ENCODE measurements around the gene CDK4. TPM values are rescaled to one million over a fixed set of nuclear protein-coding genes. Genes with fewer than 3 reads are reported as not detected.
A peak's percentile ranks its signal among the peaks of the same experiment; 100 is the strongest.

Gene CDK4
- total and polyA plus RNA-seq, 2 of the 13 experiments (the other 11 are each of a cell fraction or from before 2014, with no cell fraction given) = 191 to 209 TPM

GRCh38 chr12:57771873-57772428 is 19.8 kb upstream of the CDK4 start, which contains the start of gene METTL1 (continued):
- TF ChIP-seq HINFP (CRISPR knock-in tag; IDR thresholded peaks at IDR 0.05; ENCODE audit: low read depth) = peak; percentile 72; the same call in 1 of the 2 replicates
- peak; percentile 44 for TF ChIP-seq AGO1 (IDR thresholded peaks at IDR 0.05; ENCODE audit: low read depth, low read length, poor library complexity, severe bottlenecking)
- TF ChIP-seq NFKB2 (CRISPR knock-in tag; IDR thresholded peaks at IDR 0.05; ENCODE audit: borderline replicate concordance) = peak; percentile 71; the same call in 1 of the 2 replicates
- TF ChIP-seq, protein P1, sequence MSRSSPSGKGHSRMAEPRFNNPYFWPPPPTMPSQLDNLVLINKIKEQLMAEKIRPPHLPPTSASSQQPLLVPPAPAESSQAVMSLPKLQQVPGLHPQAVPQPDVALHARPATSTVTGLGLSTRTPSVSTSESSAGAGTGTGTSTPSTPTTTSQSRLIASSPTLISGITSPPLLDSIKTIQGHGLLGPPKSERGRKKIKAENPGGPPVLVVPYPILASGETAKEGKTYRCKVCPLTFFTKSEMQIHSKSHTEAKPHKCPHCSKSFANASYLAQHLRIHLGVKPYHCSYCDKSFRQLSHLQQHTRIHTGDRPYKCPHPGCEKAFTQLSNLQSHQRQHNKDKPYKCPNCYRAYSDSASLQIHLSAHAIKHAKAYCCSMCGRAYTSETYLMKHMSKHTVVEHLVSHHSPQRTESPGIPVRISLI (CRISPR knock-in tag; IDR thresholded peaks at IDR 0.05; ENCODE audit: borderline replicate concordance) = peak; percentile 61; the same call in 1 of the 2 replicates
- TF ChIP-seq KDM6A (CRISPR knock-in tag; IDR thresholded peaks at IDR 0.05; ENCODE audit: low read depth) = no peak
- TF ChIP-seq ZNF761 (CRISPR knock-in tag; conservative IDR thresholded peaks at IDR 0.05) = peak; percentile 70
- peak; percentile 82 for TF ChIP-seq XRCC5 (optimal IDR thresholded peaks at IDR 0.05; ENCODE audit: low read length)
- TF ChIP-seq NR1H2 (CRISPR knock-in tag; IDR thresholded peaks at IDR 0.05; ENCODE audit: borderline replicate concordance, low read depth) = no peak
- TF ChIP-seq, protein P2, sequence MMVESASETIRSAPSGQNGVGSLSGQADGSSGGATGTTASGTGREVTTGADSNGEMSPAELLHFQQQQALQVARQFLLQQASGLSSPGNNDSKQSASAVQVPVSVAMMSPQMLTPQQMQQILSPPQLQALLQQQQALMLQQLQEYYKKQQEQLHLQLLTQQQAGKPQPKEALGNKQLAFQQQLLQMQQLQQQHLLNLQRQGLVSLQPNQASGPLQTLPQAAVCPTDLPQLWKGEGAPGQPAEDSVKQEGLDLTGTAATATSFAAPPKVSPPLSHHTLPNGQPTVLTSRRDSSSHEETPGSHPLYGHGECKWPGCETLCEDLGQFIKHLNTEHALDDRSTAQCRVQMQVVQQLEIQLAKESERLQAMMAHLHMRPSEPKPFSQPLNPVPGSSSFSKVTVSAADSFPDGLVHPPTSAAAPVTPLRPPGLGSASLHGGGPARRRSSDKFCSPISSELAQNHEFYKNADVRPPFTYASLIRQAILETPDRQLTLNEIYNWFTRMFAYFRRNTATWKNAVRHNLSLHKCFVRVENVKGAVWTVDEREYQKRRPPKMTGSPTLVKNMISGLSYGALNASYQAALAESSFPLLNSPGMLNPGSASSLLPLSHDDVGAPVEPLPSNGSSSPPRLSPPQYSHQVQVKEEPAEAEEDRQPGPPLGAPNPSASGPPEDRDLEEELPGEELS (CRISPR knock-in tag; IDR thresholded peaks at IDR 0.05) = peak; percentile 54; the same call in 1 of the 2 replicates
- no peak; the same call in 1 of the 2 replicates for TF ChIP-seq RFX5 (IDR thresholded peaks at IDR 0.05; ENCODE audit: low read depth, low read length)
- TF ChIP-seq ZNF274 (CRISPR knock-in tag; IDR thresholded peaks at IDR 0.05) = peak; percentile 42; the same call in 1 of the 2 replicates
- TF ChIP-seq ARNTL (CRISPR knock-in tag; IDR thresholded peaks at IDR 0.05) = peak; percentile 96
- 0 out of 2 replicates have a peak, but pooled peaks have one; percentile 18 for TF ChIP-seq KLF12 (CRISPR knock-in tag; IDR thresholded peaks at IDR 0.05; ENCODE audit: borderline replicate concordance)
- peak; percentile 27; the same call in 1 of the 2 replicates for TF ChIP-seq ZSCAN21 (CRISPR knock-in tag; IDR thresholded peaks at IDR 0.05; ENCODE audit: borderline replicate concordance)
- TF ChIP-seq MED8 (CRISPR knock-in tag; IDR thresholded peaks at IDR 0.05; ENCODE audit: insufficient replicate concordance) = no peak
- peak; percentile 51; the same call in 1 of the 2 replicates for TF ChIP-seq ZNF703 (CRISPR knock-in tag; IDR thresholded peaks at IDR 0.05; ENCODE audit: borderline replicate concordance)
- TF ChIP-seq NFKBIZ (CRISPR knock-in tag; IDR thresholded peaks at IDR 0.05) = no peak; the same call in 1 of the 2 replicates
- peak; percentile 53; the same call in 1 of the 2 replicates for TF ChIP-seq KDM3A (CRISPR knock-in tag; IDR thresholded peaks at IDR 0.05; ENCODE audit: low read depth)
- TF ChIP-seq ZNF562 (CRISPR knock-in tag; IDR thresholded peaks at IDR 0.05; ENCODE audit: borderline replicate concordance) = no peak
- 0 out of 2 replicates have a peak, but pooled peaks have one; percentile 59 for TF ChIP-seq ZNF354B (CRISPR knock-in tag; IDR thresholded peaks at IDR 0.05)
- peak; percentile 81; the same call in 1 of the 2 replicates for TF ChIP-seq HOXA5 (CRISPR knock-in tag; IDR thresholded peaks at IDR 0.05)
- peak; percentile 88; the same call in 1 of the 2 replicates for TF ChIP-seq ZNF598 (CRISPR knock-in tag; IDR thresholded peaks at IDR 0.05; ENCODE audit: borderline replicate concordance)
- TF ChIP-seq PHF5A (CRISPR knock-in tag; IDR thresholded peaks at IDR 0.05; ENCODE audit: low read depth, unreplicated experiment) = peak; percentile 49
- peak; percentile 36 to 45; a peak in 2 of 4 replicates for TF ChIP-seq EP300 (IDR thresholded peaks at IDR 0.05; ENCODE audit: low read depth in 2 of 2, low read length in 2 of 2)
- no peak; the same call in 1 of the 2 replicates for TF ChIP-seq EP300 (CRISPR knock-in tag; IDR thresholded peaks at IDR 0.05; ENCODE audit: borderline replicate concordance)
- no peak for TF ChIP-seq NR3C1 (CRISPR knock-in tag; IDR thresholded peaks at IDR 0.05)
- TF ChIP-seq SATB2 (CRISPR knock-in tag; IDR thresholded peaks at IDR 0.05) = no peak
